ENCODE measurements around the gene DENND6B. TPM values are rescaled to one million over a fixed set of nuclear protein-coding genes. Genes with fewer than 3 reads are reported as not detected.
A peak's percentile ranks its signal among the peaks of the same experiment; 100 is the strongest.

The DENND6B gene
- total and polyA plus RNA-seq, 2 donors (not counting 1 experiment from before 2014, with no cell fraction given) = 2.8 to 10.3 TPM

DNA sequence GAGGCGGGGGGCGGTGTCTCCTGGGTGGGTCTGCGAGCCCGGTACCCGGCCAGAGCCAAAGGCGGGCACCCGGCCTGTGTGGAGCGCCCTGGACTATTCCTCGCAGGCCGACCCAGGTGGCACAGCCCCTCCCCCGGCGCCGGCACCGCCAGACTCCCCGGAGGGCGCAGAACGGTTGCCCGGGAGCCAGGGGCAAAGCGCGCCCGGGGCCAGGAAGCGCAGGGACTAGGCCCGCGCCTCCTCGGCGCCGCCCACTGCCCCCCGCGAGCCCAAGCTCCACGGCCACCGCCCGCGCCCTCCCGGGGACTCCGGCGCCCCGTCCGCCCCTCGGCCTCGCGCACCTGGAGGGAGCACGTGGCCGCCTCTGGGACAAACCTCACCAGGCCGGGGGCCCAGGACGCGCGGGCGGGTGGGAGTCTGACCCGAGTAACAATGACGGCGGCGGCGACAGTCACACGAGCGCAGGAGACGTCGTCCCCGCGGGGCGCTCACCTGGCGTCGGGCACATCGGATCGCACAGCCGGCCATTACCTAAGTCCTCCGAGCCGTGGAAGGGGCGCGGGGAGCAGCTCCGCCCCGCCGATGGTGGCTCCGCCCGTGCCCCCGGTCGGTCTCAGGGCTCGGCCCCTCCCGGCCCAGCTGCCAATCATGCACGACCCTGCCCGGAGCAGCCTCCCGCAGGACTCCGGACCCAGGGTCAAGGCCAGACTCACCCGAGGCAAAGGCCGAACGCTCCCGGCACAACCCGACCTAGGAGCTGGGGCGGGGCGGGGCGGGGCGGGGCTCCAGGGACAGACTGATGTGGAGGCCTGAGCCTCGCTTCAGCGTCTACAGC lies 26.8 kb downstream of the DENND6B start:
- ChIA-PET POLR2A (interaction anchor here (0.6 to 7.5 kb wide), 5 partner anchors 12 to 58 kb away, joined by 3 to 61 read pairs (median 3); partner anchors contain the start of gene DENND6B), CTCF (interaction anchor here (1.0 to 2.3 kb wide), 4 partner anchors 24 to 42 kb away, joined by 3 to 8 read pairs (median 4); no protein-coding TSS in a partner anchor)
- Mint-ChIP-seq H3K27me3 (peaks cover 7% of the 10 kb centered on the region), H3K9me3 (ENCODE audit: insufficient read depth) (no peaks in the 10 kb centered on the region), H3K4me1 (peaks cover 60% of the 10 kb centered on the region), H3K4me3 (peak overlapping the region; percentile 57), H3K27ac (no peak overlapping the region)
- H3K4me1 ChIP-seq (ENCODE audit: control insufficient read depth in 2 of 2, insufficient read depth in 2 of 2, low read length in 2 of 2) = peaks cover 54 to 61% of the 10 kb centered on the region in 2 donors
- H4K20me1 ChIP-seq (ENCODE audit: control insufficient read depth, insufficient read depth, low read length, poor library complexity, severe bottlenecking) = no peaks in the 10 kb centered on the region
- H3K9me3 ChIP-seq (ENCODE audit: control extremely low read depth in 1 of 3, control insufficient read depth in 2 of 3, insufficient read depth in 1 of 3, low read length in 2 of 3) = peaks cover 0 to 4% (median 0%) of the 10 kb centered on the region in 3 donors
- peak overlapping the region; percentile 95 for H3K4me2 ChIP-seq (replicated peaks; ENCODE audit: low read depth, low read length, poor library complexity, severe bottlenecking)
- H3K9ac ChIP-seq (ENCODE audit: low read length) = peak overlapping the region; percentile 29
- H2AFZ ChIP-seq (ENCODE audit: insufficient read depth, low read depth, low read length, poor library complexity, severe bottlenecking) = peak overlapping the region; percentile 38
- H3K27me3 ChIP-seq (replicated peaks in 1 of 4; ENCODE audit: control extremely low read depth in 1 of 4, control insufficient read depth in 3 of 4, insufficient read depth in 4 of 4, low read length in 3 of 4) = peaks cover 0 to 10% (median 5%) of the 10 kb centered on the region in 4 experiments
- no peaks in the 10 kb centered on the region for H3K36me3 ChIP-seq (replicated peaks in 1 of 2; ENCODE audit: control extremely low read depth in 1 of 2, control insufficient read depth in 1 of 2, extremely low read depth in 1 of 2, insufficient read depth in 2 of 2, low read length in 1 of 2)
- no peaks in the 10 kb centered on the region for H3K79me2 ChIP-seq (ENCODE audit: control insufficient read depth, insufficient read depth, low read length)
- no peak for TF ChIP-seq EZH2 (IDR thresholded peaks at IDR 0.05; ENCODE audit: borderline replicate concordance, insufficient read depth, low read depth, low read length, poor library complexity, severe bottlenecking)
- TF ChIP-seq, protein P1, sequence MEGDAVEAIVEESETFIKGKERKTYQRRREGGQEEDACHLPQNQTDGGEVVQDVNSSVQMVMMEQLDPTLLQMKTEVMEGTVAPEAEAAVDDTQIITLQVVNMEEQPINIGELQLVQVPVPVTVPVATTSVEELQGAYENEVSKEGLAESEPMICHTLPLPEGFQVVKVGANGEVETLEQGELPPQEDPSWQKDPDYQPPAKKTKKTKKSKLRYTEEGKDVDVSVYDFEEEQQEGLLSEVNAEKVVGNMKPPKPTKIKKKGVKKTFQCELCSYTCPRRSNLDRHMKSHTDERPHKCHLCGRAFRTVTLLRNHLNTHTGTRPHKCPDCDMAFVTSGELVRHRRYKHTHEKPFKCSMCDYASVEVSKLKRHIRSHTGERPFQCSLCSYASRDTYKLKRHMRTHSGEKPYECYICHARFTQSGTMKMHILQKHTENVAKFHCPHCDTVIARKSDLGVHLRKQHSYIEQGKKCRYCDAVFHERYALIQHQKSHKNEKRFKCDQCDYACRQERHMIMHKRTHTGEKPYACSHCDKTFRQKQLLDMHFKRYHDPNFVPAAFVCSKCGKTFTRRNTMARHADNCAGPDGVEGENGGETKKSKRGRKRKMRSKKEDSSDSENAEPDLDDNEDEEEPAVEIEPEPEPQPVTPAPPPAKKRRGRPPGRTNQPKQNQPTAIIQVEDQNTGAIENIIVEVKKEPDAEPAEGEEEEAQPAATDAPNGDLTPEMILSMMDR (IDR thresholded peaks at IDR 0.05) = no peak
- DNase-seq (no peak), ATAC-seq (ENCODE audit: low read depth) (peak; percentile 7)
- H3K4me3 ChIP-seq (ENCODE audit: control extremely low read depth in 1 of 5, extremely low read depth in 1 of 5, insufficient read depth in 1 of 5, low read depth in 2 of 5, low read length in 4 of 5) = peak overlapping the region in 3 of 5 experiments; percentile 17 to 27 (median 19)
- H3K27ac ChIP-seq (ENCODE audit: low read length in 2 of 2) = no peak overlapping the region
- intact Hi-C loops (cut with micrococcal nuclease) = loop anchor here (2.0 kb wide), 2 partner anchors 15 to 29 kb away; partner anchors contain the start of gene MAPK11
- WGBS (ENCODE audit: insufficient coverage) = 45% methylated on average over 93 of the region's 93 CpGs
